ENCODE measurements around the gene C5AR1.
"Not testable (repeated sequence)": the region's sequence is repeated elsewhere in the genome, so short reads cannot be mapped to it uniquely, and the experiment has no call there.

The C5AR1 gene

GRCh38 chr19:47309608-47310007 lies at the start of gene C5AR1:
TSS of gene C5AR1 (plus strand) at chr19:47309861. CDS start at chr19:47309896, 35 bp downstream.
- DNase-seq (ENCODE audit: low spot score) = no peak

- DNase-seq (ENCODE audit: low spot score) = no peak
These were observed 49.2 kb upstream of the C5AR1 start for GRCh38 chr19:47260476-47260875.

- DNase-seq (ENCODE audit: low spot score) = not testable (repeated sequence)
These were observed 47.5 kb upstream of the C5AR1 start for GRCh38 chr19:47261946-47262793.

GRCh38 chr19:47264629-47265028 lies 45.0 kb upstream of the C5AR1 start:
- DNase-seq (ENCODE audit: low spot score) = no peak

- DNase-seq (ENCODE audit: low spot score) = no peak
These were observed 43.2 kb upstream of the C5AR1 start for GRCh38 chr19:47266401-47266941.

- DNase-seq (ENCODE audit: low spot score) = no peak
These were observed 42.3 kb upstream of the C5AR1 start for GRCh38 chr19:47267350-47267759.

GRCh38 chr19:47268028-47268427 lies 41.6 kb upstream of the C5AR1 start:
- DNase-seq (ENCODE audit: low spot score) = no peak

GRCh38 chr19:47269596-47269995 lies 40.1 kb upstream of the C5AR1 start:
- no peak for DNase-seq (ENCODE audit: low spot score)

- no peak for DNase-seq (ENCODE audit: low spot score)
These were observed 39.3 kb upstream of the C5AR1 start for GRCh38 chr19:47270408-47270807.

- no peak for DNase-seq (ENCODE audit: low spot score)
These were observed 37.7 kb upstream of the C5AR1 start for GRCh38 chr19:47271949-47272348.

- no peak for DNase-seq (ENCODE audit: low spot score)
These were observed 37.0 kb upstream of the C5AR1 start for GRCh38 chr19:47272448-47273312.

- peak; percentile 91 for DNase-seq (ENCODE audit: low spot score)
These were observed 36.2 kb upstream of the C5AR1 start for GRCh38 chr19:47273313-47274070.

GRCh38 chr19:47274071-47274890 lies 35.4 kb upstream of the C5AR1 start, which contains the start of gene INAFM1:
TSS of gene INAFM1 (plus strand) at chr19:47274885. CDS start at chr19:47274920, 35 bp downstream.
- DNase-seq (ENCODE audit: low spot score) = peak; percentile 92

- no peak for DNase-seq (ENCODE audit: low spot score)
These were observed 34.5 kb upstream of the C5AR1 start for GRCh38 chr19:47274891-47275761.

GRCh38 chr19:47275791-47276461 lies 33.7 kb upstream of the C5AR1 start:
- no peak for DNase-seq (ENCODE audit: low spot score)

GRCh38 chr19:47276513-47276912 lies 33.1 kb upstream of the C5AR1 start:
- not testable (repeated sequence) for DNase-seq (ENCODE audit: low spot score)

GRCh38 chr19:47280183-47280797 lies 29.4 kb upstream of the C5AR1 start:
- peak; percentile 26 for DNase-seq (ENCODE audit: low spot score)

- DNase-seq (ENCODE audit: low spot score) = no peak
These were observed 26.1 kb upstream of the C5AR1 start for GRCh38 chr19:47283405-47284059.

All from germinal center (tissue), 1 donor.